ENCODE results near the gene AP2B1.

DNA sequence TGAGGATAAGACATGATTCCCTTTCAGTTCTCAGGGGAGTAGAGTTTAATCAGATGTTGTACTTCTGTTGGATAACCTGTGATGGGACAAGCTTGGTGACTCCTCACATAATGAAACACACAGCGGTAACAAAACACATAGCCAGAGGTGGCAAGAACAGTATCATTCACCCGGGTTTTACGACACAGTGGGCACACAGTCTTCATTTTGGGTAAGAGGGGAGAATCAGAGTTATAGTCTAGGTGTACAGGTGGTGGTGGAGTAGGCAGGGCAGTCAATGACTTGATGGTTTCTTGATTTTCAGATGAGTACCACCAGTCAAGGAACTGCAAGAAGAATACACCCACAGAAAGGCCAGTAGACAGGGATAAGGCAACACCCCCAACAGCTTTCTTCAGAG, 11.4 kb upstream of the AP2B1 start:
- TF ChIP-seq, protein P1, sequence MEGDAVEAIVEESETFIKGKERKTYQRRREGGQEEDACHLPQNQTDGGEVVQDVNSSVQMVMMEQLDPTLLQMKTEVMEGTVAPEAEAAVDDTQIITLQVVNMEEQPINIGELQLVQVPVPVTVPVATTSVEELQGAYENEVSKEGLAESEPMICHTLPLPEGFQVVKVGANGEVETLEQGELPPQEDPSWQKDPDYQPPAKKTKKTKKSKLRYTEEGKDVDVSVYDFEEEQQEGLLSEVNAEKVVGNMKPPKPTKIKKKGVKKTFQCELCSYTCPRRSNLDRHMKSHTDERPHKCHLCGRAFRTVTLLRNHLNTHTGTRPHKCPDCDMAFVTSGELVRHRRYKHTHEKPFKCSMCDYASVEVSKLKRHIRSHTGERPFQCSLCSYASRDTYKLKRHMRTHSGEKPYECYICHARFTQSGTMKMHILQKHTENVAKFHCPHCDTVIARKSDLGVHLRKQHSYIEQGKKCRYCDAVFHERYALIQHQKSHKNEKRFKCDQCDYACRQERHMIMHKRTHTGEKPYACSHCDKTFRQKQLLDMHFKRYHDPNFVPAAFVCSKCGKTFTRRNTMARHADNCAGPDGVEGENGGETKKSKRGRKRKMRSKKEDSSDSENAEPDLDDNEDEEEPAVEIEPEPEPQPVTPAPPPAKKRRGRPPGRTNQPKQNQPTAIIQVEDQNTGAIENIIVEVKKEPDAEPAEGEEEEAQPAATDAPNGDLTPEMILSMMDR (IDR thresholded peaks at IDR 0.05) = no peak
- no peak for TF ChIP-seq POLR2A (IDR thresholded peaks at IDR 0.05)

All from transverse colon (tissue), 3 donors.